Mesenchymal stem cell (in vitro differentiated cells and primary cell): ENCODE results near the gene KLHL22.
"Not testable (repeated sequence)": the region's sequence is repeated elsewhere in the genome, so short reads cannot be mapped to it uniquely, and the experiment has no call there.

ENCODE experiments used
- DNase-seq: peaks from one replicate; pipeline ENCODE4 v3.0.0-alpha.2; 2013
- H2AFZ ChIP-seq: one replicate; pipeline ENCODE4 v1.6.1; 2013; ENCODE audit warnings: low read depth, mild to moderate bottlenecking, control low read depth, inconsistent platforms, low read length, moderate library complexity
- H2AK5ac ChIP-seq: 2 replicates; pipeline ENCODE4 v1.6.1; 2013; ENCODE audit warnings: low read length, moderate library complexity, mild to moderate bottlenecking, inconsistent platforms; ENCODE audit not compliant: severe bottlenecking
- H2BK120ac ChIP-seq: one replicate; pipeline ENCODE4 v1.6.1; 2013; ENCODE audit warnings: low read depth, mild to moderate bottlenecking, inconsistent platforms, low read length, moderate library complexity
- H2BK12ac ChIP-seq, 2 experiments: one replicate each; pipeline ENCODE4 v1.6.1; 2013; ENCODE audit warnings: inconsistent platforms in 2 of 2, low read length in 2 of 2, mild to moderate bottlenecking in 2 of 2, moderate library complexity in 2 of 2, control low read depth in 1 of 2
- H2BK15ac ChIP-seq: one replicate; pipeline ENCODE4 v1.6.1; 2013; ENCODE audit warnings: mild to moderate bottlenecking, low read depth, inconsistent platforms; ENCODE audit not compliant: poor library complexity, severe bottlenecking
- H2BK5ac ChIP-seq: 2 replicates; pipeline ENCODE4 v1.6.1; 2013; ENCODE audit warnings: low read depth, mild to moderate bottlenecking, low read length, control low read depth, inconsistent platforms; ENCODE audit not compliant: poor library complexity, severe bottlenecking
- H3K14ac ChIP-seq, 2 experiments: one replicate each; pipeline ENCODE4 v1.6.1; 2013; ENCODE audit warnings: inconsistent platforms in 2 of 2, low read length in 2 of 2, control low read depth in 1 of 2, mild to moderate bottlenecking in 1 of 2, moderate library complexity in 1 of 2
- H3K18ac ChIP-seq, 2 experiments: one replicate each; pipeline ENCODE4 v1.6.1; 2013; ENCODE audit warnings: inconsistent platforms in 2 of 2, low read length in 2 of 2, control low read depth in 1 of 2, low read depth in 1 of 2, mild to moderate bottlenecking in 1 of 2
- H3K23ac ChIP-seq, 2 experiments: one replicate each; pipeline ENCODE4 v1.6.1; 2013; ENCODE audit warnings: inconsistent platforms in 2 of 2, low read length in 2 of 2, mild to moderate bottlenecking in 2 of 2, moderate library complexity in 2 of 2, control low read depth in 1 of 2
- H3K27ac ChIP-seq: 2 replicates; pipeline ENCODE4 v1.5.1; 2013; ENCODE audit warnings: mild to moderate bottlenecking, moderate library complexity, low read length, control low read depth, inconsistent platforms; ENCODE audit not compliant: poor library complexity, severe bottlenecking
- H3K27me3 ChIP-seq, 2 experiments: 2 replicates each; pipeline versions ENCODE4 v1.6.1 to v1.7.0; 2013; ENCODE audit warnings: low read length in 2 of 2, mild to moderate bottlenecking in 2 of 2, moderate library complexity in 2 of 2, control low read depth in 1 of 2, inconsistent platforms in 1 of 2; ENCODE audit not compliant: control insufficient read depth in 1 of 2, insufficient read depth in 1 of 2
- H3K36me3 ChIP-seq, 2 experiments: 2 replicates each; pipeline versions ENCODE4 v1.6.1 to v1.7.0; 2013; ENCODE audit warnings: low read length in 2 of 2, control low read depth in 1 of 2, inconsistent platforms in 1 of 2, low read depth in 1 of 2, mild to moderate bottlenecking in 1 of 2; ENCODE audit not compliant: insufficient read depth in 2 of 2, control insufficient read depth in 1 of 2
- H3K4ac ChIP-seq, 2 experiments: one replicate each; pipeline ENCODE4 v1.6.1; 2013; ENCODE audit warnings: inconsistent platforms in 2 of 2, low read length in 2 of 2, mild to moderate bottlenecking in 2 of 2, moderate library complexity in 2 of 2, control low read depth in 1 of 2, low read depth in 1 of 2
- H3K4me1 ChIP-seq: 2 replicates; pipeline ENCODE4 v1.6.1; 2013; ENCODE audit warnings: low read depth, low read length, control low read depth; ENCODE audit not compliant: control insufficient read depth, insufficient read depth
- H3K4me2 ChIP-seq: 2 replicates; pipeline ENCODE4 v1.6.1; 2013; ENCODE audit warnings: low read length, mild to moderate bottlenecking, inconsistent platforms; ENCODE audit not compliant: poor library complexity, severe bottlenecking
- H3K4me3 ChIP-seq, 2 experiments: 2 replicates each; pipeline versions ENCODE4 v1.5.1 to v1.7.0; 2013; ENCODE audit warnings: low read length in 2 of 2, mild to moderate bottlenecking in 2 of 2, control low read depth in 1 of 2, low read depth in 1 of 2; ENCODE audit not compliant: insufficient read depth in 1 of 2
- H3K79me1 ChIP-seq: replicated peaks from 2 replicates; pipeline ENCODE4 v1.6.1; 2013; ENCODE audit warnings: mild to moderate bottlenecking, control low read depth, low read length, inconsistent platforms; ENCODE audit not compliant: poor library complexity, severe bottlenecking
- H3K9ac ChIP-seq: 2 replicates; pipeline ENCODE4 v1.7.0; 2013; ENCODE audit warnings: mild to moderate bottlenecking, low read length, moderate library complexity
- H3K9me3 ChIP-seq: 2 replicates; pipeline ENCODE4 v1.7.0; 2013; ENCODE audit warnings: mild to moderate bottlenecking, low read length; ENCODE audit not compliant: control insufficient read depth
- H4K8ac ChIP-seq: one replicate; pipeline ENCODE4 v1.6.1; 2013; ENCODE audit warnings: inconsistent platforms, mild to moderate bottlenecking, low read length, moderate library complexity
- H4K91ac ChIP-seq: one replicate; pipeline ENCODE4 v1.6.1; 2013; ENCODE audit warnings: mild to moderate bottlenecking, low read length, inconsistent platforms
- WGBS: methylation state at CpG from one replicate; pipeline ENCODE4 v1.1.7; 2013; ENCODE audit warnings: mixed read lengths; 5-methylcytosine and 5-hydroxymethylcytosine counted together

The KLHL22 gene

GRCh38 chr22:20475569-20475968, 20.0 kb downstream of the KLHL22 start:
- not testable (repeated sequence) for H2BK120ac ChIP-seq, DNase-seq, H3K79me1 ChIP-seq, H3K4ac ChIP-seq, H3K27me3 ChIP-seq, H2AFZ ChIP-seq, H3K23ac ChIP-seq, H3K4me2 ChIP-seq, H2BK15ac ChIP-seq, H3K9me3 ChIP-seq, H3K14ac ChIP-seq, H3K9ac ChIP-seq, H2BK12ac ChIP-seq, H3K18ac ChIP-seq, H4K91ac ChIP-seq, H4K8ac ChIP-seq, H2AK5ac ChIP-seq, H3K4me3 ChIP-seq, H3K27ac ChIP-seq, H3K4me1 ChIP-seq, H2BK5ac ChIP-seq
- WGBS, result 98% methylated on average over 12 of the region's 12 CpGs
- peaks cover 11 to 13% of the 10 kb centered on the region in 2 experiments for H3K36me3 ChIP-seq

- Histone ChIP-seq H2AK5ac (no peak overlapping the region), H2AFZ (no peak overlapping the region), H3K27ac (no peak overlapping the region), H3K4me3 (no peak overlapping the region), H3K79me1 (peaks cover 1% of the 10 kb centered on the region), H3K14ac (no peak overlapping the region), H3K36me3 (peaks cover 13 to 17% of the 10 kb centered on the region in 2 experiments), H2BK12ac (no peak overlapping the region), H2BK120ac (no peak overlapping the region), H2BK5ac (no peak overlapping the region), H3K4me2 (no peak overlapping the region), H4K91ac (no peak overlapping the region), H3K4ac (no peak overlapping the region), H3K27me3 (no peaks in the 10 kb centered on the region), H3K9me3 (no peaks in the 10 kb centered on the region), H3K9ac (no peak overlapping the region), H2BK15ac (no peak overlapping the region), H3K18ac (no peak overlapping the region), H3K23ac (no peak overlapping the region), H4K8ac (no peak overlapping the region), H3K4me1 (peaks cover 2% of the 10 kb centered on the region)
- 100% methylated on average over 1 of the region's 4 CpGs for WGBS
- no peak for DNase-seq
Observed at GRCh38 chr22:20475115-20475436, 20.5 kb downstream of the KLHL22 start.

- Histone ChIP-seq H3K18ac (no peak overlapping the region), H4K91ac (no peak overlapping the region)
- DNase-seq, result no peak
Observed at GRCh38 chr22:20472629-20473442, 22.8 kb downstream of the KLHL22 start.

GRCh38 chr22:20471126-20471833, 24.3 kb downstream of the KLHL22 start:
- 97% methylated on average over 8 of the region's 9 CpGs for WGBS
- peaks cover 1% of the 10 kb centered on the region for H3K79me1 ChIP-seq
- no peak overlapping the region for H2BK12ac ChIP-seq
- no peak overlapping the region for H2BK15ac ChIP-seq
- no peak overlapping the region for H3K14ac ChIP-seq
- no peak overlapping the region for H2BK5ac ChIP-seq
- peaks cover 22 to 41% of the 10 kb centered on the region in 2 experiments for H3K36me3 ChIP-seq
- no peak overlapping the region for H3K23ac ChIP-seq
- no peak overlapping the region for H3K4me2 ChIP-seq
- H3K4me3 ChIP-seq, result no peak overlapping the region
- H3K27ac ChIP-seq, result no peak overlapping the region
- no peak overlapping the region for H3K18ac ChIP-seq
- H4K8ac ChIP-seq, result no peak overlapping the region
- no peak overlapping the region for H4K91ac ChIP-seq
- no peak overlapping the region for H3K9ac ChIP-seq
- no peak overlapping the region for H2AK5ac ChIP-seq
- no peak overlapping the region for H2AFZ ChIP-seq
- peaks cover 2% of the 10 kb centered on the region for H3K4me1 ChIP-seq
- H3K9me3 ChIP-seq, result no peaks in the 10 kb centered on the region
- H2BK120ac ChIP-seq, result no peak overlapping the region
- no peak for DNase-seq
- no peaks in the 10 kb centered on the region for H3K27me3 ChIP-seq
- H3K4ac ChIP-seq, result no peak overlapping the region

More at GRCh38 chr22:20472629-20473442, 22.8 kb downstream of the KLHL22 start:
- no peaks in the 10 kb centered on the region for H3K9me3 ChIP-seq
- 93% methylated on average over 6 of the region's 11 CpGs for WGBS
- H3K9ac ChIP-seq, result no peak overlapping the region
- H3K36me3 ChIP-seq, result peaks cover 22 to 38% of the 10 kb centered on the region in 2 experiments
- no peak overlapping the region for H2BK120ac ChIP-seq
- no peak overlapping the region for H2BK15ac ChIP-seq
- H2AK5ac ChIP-seq, result no peak overlapping the region
- H3K27me3 ChIP-seq, result no peaks in the 10 kb centered on the region
- H3K4me2 ChIP-seq, result no peak overlapping the region
- no peak overlapping the region for H3K14ac ChIP-seq
- peaks cover 1% of the 10 kb centered on the region for H3K79me1 ChIP-seq
- peaks cover 2% of the 10 kb centered on the region for H3K4me1 ChIP-seq
- H2BK5ac ChIP-seq, result no peak overlapping the region
- no peak overlapping the region for H3K4me3 ChIP-seq
- no peak overlapping the region for H3K4ac ChIP-seq
- no peak overlapping the region for H2AFZ ChIP-seq
- H3K27ac ChIP-seq, result no peak overlapping the region
- H2BK12ac ChIP-seq, result no peak overlapping the region
- H3K23ac ChIP-seq, result no peak overlapping the region
- H4K8ac ChIP-seq, result no peak overlapping the region
